GM19351 (cell line): ENCODE measurements around the gene COL20A1.

Experiments
- ATAC-seq: cut with Tn5 transposase; IDR thresholded peaks from one replicate; pipeline ENCODE4 v1.9.1; 2021; ENCODE audit warnings: mild to moderate bottlenecking, moderate library complexity; ENCODE audit not compliant: unreplicated experiment

The COL20A1 gene

DNA sequence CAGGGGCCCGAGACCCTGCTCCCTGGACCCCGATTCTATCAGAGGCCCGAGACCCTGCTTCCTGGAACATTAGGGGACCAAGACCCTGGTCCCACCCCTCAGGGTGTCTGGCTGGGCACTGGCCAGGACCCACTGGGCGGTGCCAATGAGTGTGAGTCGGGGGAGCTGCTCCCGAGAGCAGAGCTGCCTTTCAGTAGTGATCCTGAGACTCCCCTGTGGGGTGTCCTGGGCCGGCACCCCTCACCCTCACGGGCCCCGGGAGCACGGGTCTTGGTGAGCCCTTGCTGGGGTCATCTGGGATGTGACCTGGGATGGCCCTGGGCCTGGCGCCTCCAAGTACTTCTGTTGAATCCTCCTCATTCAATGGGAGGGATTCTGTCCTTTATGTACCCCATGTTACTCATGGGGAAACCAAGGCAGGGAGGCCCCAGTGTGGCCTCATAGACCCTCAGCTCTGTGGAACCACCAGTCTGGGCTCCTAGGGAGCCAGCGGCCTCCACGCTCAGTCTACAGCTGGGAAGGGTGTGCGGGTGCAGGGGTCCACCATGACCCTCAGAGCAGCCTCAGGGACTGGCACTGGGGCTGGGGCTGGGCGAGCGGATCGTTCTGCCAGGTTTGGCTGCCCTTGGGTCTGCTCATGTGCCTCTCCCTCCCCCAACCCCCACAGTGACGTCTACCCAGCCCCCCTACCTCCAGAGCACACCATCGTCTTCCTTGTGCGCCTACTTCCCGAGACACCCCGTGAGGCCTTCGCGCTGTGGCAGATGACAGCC lies 25.6 kb downstream of the COL20A1 start:
- ATAC-seq = no peak

GRCh38 chr20:63319164-63320040 lies 26.4 kb downstream of the COL20A1 start:
- ATAC-seq = no peak

- no peak for ATAC-seq
These were observed 27.1 kb downstream of the COL20A1 start for GRCh38 chr20:63320041-63320511.

DNA sequence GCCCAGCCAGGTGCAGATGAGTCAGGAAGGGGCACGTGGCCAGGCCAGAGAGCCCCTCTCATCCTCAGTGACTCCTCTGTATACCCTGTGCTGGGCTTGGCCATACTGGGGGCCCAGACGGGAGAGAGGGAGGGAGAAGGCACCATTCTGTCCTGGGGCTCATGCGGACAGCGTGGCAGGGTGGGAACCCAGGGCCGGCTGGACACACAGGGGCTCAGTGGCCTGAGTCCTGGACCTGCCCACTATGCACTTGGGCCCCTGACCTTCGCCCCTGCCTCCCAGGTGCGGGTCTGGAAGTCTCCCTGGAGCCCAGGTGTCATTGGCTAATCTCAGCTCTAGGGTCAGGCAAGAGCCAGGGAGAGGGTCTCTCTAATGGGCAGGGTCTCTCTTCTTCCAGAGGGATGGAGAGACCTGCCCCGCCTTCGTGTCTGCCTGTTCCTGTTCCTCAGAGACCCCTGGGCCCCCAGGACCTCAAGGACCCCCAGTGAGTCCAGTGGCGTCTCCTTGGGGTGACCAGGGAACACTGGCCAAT lies 27.7 kb downstream of the COL20A1 start:
- no peak for ATAC-seq

GRCh38 chr20:63321148-63321831 lies 28.3 kb downstream of the COL20A1 start:
- ATAC-seq = no peak

DNA sequence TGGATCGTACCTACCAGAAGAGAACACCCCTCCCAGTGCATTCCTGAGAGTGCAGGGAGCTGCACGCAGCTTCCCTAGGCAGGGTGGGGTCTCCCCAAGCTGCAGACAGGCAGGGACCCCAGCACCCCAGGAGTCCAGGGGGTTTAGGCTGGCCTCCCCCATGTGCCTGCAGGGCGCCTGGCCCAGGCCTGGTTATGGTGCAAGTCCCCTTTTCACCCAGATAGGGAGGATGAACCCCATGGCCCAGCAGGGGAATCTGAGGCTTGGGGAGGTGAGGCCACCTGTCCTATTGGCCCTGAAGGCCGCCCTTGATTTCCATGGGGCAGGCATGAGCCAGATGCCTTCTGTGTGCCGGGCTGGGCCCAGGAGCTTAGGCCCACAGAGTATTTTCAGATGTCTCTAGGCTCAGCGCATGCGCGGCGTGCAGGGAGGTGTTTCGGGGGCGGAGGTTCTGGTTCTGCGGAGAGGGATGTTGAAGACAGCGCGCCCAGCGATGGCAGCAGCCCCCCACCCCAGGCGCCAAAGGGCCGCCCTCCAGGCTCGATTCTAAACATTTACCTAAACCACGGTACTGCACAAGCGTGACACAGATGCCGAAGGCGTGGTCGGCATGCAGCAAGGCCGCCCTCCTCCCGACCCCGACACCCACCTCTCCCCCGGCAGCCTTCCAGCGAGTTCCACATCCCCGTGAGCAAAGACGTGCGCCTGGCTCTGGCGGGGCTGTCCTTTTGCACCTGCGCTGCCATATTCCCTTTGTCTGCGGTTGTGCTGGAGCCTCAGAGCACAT lies 29.4 kb downstream of the COL20A1 start:
- no peak for ATAC-seq

DNA sequence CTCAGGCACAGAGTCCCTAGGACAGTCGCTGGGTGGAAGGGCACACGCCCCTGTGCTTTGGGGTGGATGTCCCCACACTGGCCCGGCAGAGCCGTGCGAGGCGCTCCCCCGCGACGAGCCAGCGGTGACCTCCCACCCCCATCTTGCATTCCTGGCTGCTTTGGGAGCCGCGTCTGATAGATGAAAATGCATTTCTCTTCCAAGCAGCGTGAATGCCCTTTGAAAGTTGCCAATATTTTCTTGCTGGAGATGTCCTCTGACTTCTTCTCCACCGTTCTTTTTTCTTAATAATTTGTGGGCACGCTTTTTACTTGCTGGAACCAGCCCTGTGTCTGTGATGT lies 29.9 kb downstream of the COL20A1 start:
- no peak for ATAC-seq

DNA sequence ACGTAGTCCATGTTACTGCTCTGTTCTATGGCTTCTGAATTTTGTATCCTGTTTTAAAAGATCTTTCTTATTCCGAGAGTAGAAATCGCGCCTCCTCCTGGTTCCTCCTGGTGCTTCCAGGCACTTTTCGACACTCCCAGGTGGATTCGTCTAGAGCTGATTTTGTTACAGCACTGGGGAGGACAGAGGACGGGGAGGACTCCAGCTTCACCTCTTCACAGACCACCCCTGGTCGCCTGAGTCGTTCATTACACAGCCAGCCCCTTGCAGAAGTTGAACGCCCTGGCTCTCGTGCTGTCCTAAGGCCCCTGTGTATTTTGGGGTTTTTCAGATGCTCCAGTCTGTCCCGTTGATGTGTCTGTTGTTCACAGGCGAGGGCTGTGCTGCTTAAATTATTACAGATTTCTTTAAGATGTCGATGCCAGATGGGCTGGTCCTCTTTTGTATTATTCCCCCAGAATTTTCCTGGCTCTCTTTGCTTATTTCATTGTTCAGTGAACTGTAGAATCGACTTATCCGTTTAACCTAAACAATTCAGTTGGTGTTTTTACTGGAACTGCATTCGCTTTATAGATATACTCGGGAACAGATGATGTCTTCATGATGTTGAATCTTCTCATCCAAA lies 30.5 kb downstream of the COL20A1 start:
- ATAC-seq = no peak

- no peak for ATAC-seq
These were observed 32.1 kb downstream of the COL20A1 start for GRCh38 chr20:63325021-63325471.

DNA sequence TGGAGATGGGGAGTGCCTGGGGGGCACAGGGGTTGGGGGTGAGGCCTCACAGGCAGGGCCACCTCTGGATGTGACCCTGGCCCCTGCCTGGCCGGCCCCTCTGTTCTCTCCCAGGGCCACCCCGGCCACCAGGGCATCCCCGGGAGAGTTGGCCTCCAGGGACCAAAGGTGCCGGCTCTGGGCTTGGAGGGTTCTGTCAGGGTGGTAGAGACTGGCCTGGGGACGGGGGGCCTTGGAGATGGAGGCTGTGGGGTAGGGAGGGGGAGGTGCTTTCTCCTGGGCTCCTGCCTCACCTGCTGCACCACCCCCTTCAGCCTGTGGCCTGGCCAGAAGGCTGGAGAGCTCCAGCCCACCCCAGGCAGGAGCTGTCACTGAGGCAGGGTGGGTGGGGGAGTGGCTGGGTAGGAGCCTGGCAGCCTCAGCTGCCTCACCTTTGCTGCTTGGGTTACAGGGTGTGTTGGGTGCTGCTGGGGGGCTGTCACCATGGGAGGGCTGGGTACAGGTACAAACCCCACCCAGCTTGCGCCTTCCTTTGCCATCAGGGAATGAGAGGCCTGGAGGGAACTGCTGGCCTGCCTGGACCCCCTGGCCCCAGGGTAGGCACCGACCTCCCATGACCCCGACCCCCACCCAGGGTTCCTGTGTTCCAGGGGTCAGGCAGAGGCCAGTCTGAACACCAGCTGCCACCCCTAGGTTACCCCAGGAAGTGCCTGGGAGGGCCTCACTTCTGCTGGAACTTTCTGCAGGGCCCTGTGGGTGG lies 32.7 kb downstream of the COL20A1 start:
- ATAC-seq = no peak

DNA sequence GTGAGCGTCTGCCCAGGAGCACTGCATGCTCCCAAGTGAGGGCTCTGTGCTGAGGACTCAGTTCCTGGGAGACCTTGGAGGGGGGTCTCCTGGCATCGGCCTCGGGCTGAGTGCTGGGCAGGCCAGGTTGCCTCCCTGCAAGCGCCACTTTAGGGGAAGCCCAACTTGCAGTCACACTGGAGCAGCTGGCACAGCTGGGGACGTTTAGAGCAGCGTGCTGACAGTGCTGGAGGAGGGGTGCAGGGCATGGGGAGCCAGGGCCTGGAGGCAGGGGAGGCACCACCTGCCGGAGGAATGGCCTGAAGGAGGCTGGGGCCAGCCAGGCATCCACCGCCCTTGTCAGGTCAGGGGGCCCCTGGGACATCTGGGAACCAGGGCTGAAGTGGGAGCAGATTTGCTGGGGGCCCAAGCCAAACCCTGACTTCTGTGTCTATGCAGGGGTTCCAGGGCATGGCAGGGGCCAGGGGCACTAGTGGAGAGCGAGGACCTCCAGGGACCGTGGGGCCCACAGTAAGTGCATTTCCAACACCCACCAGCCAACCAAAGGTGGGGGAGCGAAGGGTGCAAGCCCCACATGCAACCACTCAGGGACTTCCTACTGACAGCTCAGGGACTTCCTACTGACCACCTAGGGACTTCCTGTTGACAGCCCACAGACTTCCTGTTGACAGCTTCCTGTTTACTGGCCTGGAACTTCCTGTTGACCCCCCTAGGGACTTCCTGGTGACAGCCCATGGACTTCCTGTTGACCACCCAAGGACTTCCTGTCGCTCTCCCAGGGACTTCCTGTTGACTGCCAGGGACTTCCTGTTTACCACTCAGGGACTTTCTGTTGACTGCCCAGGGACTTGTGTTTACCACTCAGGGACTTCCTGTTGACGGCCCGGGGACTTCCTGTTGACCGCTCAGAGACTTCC lies 33.6 kb downstream of the COL20A1 start:
- no peak for ATAC-seq

DNA sequence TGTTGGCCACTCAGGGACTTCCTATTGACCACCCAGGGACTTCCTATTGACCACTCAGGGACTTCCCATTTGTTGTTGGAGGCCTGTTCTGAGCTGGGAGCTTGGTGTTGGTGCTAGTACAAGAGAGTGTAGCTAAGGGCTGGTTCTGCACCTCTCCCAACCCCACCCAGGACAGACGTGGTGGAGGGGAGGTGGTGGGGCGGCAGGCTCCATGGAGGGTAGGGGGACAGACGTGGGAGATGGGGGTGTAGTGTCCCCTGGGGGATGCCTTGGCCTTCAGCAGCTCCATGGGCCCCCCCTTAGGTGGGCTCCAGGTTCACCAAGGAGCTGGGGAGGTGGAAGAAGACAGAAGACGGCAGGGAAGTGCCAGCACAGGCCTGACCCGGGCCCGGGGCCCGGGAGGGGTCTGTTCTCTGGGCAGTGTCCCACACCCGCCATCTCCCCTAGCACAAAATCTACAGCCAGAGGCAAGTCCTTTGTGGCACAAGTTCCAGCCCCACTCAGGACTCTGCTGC lies 34.3 kb downstream of the COL20A1 start:
- no peak for ATAC-seq

GRCh38 chr20:63328026-63328700 lies 35.2 kb downstream of the COL20A1 start:
- no peak for ATAC-seq

DNA sequence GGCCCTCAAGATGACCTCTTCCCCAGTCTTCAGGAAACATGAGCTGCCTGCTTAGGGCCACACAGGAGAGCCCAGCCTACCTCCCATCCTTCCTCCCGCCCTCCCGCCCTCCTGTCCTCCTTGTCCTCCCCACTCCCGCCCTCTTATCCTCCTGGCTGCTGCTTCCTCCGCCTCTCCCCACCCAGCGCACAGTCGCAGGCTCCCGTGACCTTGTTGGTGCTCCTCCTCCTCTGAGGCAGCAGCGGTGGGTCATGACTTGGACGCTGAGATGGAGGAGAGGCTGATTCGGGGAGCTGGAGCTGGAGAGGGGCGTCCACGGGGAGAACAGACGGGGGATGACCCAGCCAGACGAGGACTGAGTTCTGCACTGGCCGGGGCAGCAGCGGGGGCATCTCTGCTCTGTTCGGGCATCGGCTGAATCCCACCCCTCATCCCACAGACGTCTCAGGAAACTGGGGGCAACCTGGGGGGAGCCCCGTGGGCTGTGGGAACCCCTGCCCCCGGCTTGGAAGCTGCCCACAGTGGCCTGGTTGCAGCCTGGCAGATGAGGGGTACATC lies 35.8 kb downstream of the COL20A1 start:
- no peak for ATAC-seq

DNA sequence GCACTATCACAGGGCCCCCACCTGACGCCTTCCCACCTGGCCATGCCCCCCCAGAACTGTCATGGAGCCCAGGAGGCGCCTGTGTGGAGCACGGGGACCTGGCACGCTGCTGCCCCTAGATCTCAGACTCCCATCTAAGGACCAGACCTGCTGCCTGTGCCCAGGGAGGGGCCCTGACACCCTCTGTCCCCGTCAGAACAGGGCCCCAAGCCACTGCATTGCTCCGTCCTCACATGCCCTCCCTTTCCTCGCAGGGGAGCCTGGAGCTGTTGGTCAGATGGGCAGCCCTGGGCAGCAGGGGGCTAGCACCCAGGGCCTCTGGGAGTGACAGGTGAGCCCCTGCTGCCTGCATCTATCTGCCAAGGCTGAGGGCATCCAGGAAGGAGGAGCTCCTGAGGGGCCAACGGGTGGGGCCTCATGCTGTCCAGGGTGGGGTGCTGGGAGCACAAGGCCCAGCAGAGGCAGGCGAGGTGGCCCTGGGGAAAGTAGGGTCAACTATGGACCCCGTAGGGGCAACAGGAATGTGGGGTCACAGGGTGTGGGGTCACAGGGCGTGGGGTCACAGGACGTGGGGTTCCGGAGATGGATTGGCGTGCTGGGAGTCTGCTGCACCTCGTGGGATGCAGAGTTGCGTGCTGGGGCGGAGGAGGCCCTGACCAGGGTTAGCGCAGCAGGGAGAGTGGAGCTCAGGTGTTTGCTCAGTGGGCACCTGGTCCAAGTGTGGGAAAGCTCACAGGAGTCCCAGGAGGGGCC lies 36.5 kb downstream of the COL20A1 start:
- ATAC-seq = no peak

GRCh38 chr20:63330084-63330760 lies 37.2 kb downstream of the COL20A1 start:
- ATAC-seq = no peak
